CD14-positive monocyte (primary cell): ENCODE data around the gene GPR15LG. TPM values are rescaled to one million over a fixed set of nuclear protein-coding genes. Genes with fewer than 3 reads are reported as not detected.

Source experiments
- DNase-seq, 3 donors: peaks; one replicate each; pipeline ENCODE4 v3.0.0-alpha.2; 2011 to 2022
- H2AFZ ChIP-seq: 2 replicates; pipeline ENCODE4 v1.6.0; 2012; ENCODE audit warnings: mild to moderate bottlenecking, low read depth, low read length, inconsistent platforms; ENCODE audit not compliant: insufficient read depth, poor library complexity, severe bottlenecking
- H3K27ac ChIP-seq, 2 donors: 1 replicate in 1 of 2; 2 replicates in 1 of 2; pipeline ENCODE4 v1.5.1; 2012 to 2013; ENCODE audit warnings: low read length in 2 of 2, control low read depth in 1 of 2, inconsistent platforms in 1 of 2, low read depth in 1 of 2, mild to moderate bottlenecking in 1 of 2
- H3K27me3 ChIP-seq, 2 donors: one replicate each; pipeline versions ENCODE4 v1.6.0 to v1.6.1; 2011 to 2013; ENCODE audit warnings: low read length in 2 of 2; ENCODE audit not compliant: control insufficient read depth in 2 of 2, insufficient read depth in 2 of 2
- H3K36me3 ChIP-seq, 2 donors: replicated peaks in 1 of 2; 1 replicate in 1 of 2; 2 replicates in 1 of 2; pipeline versions ENCODE4 v1.5.1 to v1.6.1; 2012 to 2013; ENCODE audit warnings: low read length in 2 of 2, control low read depth in 1 of 2, inconsistent platforms in 1 of 2, mild to moderate bottlenecking in 1 of 2; ENCODE audit not compliant: insufficient read depth in 2 of 2, control insufficient read depth in 1 of 2
- H3K4me1 ChIP-seq, 2 donors: 1 replicate in 1 of 2; 2 replicates in 1 of 2; pipeline versions ENCODE4 v1.5.1 to v1.6.1; 2012 to 2013; ENCODE audit warnings: low read length in 2 of 2, control low read depth in 1 of 2, inconsistent platforms in 1 of 2, mild to moderate bottlenecking in 1 of 2, moderate library complexity in 1 of 2; ENCODE audit not compliant: insufficient read depth in 2 of 2, control insufficient read depth in 1 of 2
- H3K4me2 ChIP-seq: replicated peaks from 2 replicates; pipeline ENCODE3; 2012; ENCODE audit warnings: low read length, moderate library complexity, mild to moderate bottlenecking; ENCODE audit not compliant: poor library complexity, severe bottlenecking; ENCODE audit errors: extremely low read depth
- H3K4me3 ChIP-seq, 3 experiments: fragments of 200-600 bp in 1 of 3; sonication (generic) in 1 of 3; replicated peaks in 1 of 3; 1 replicate in 2 of 3; 2 replicates in 1 of 3; pipeline ENCODE4 v1.5.1; 2011 to 2013; ENCODE audit warnings: low read length in 3 of 3, mild to moderate bottlenecking in 3 of 3, control low read depth in 2 of 3, low read depth in 2 of 3, inconsistent platforms in 1 of 3, moderate library complexity in 1 of 3
- H3K79me2 ChIP-seq: 2 replicates; pipeline ENCODE4 v1.6.0; 2012; ENCODE audit warnings: mild to moderate bottlenecking, control low read depth, inconsistent platforms, low read length, moderate library complexity; ENCODE audit not compliant: insufficient read depth
- H3K9ac ChIP-seq: 2 replicates; pipeline ENCODE4 v1.6.0; 2017; ENCODE audit warnings: low read length, mild to moderate bottlenecking; ENCODE audit not compliant: insufficient read depth, poor library complexity, severe bottlenecking
- H3K9me3 ChIP-seq, 2 donors: replicated peaks in 1 of 2; 1 replicate in 1 of 2; 2 replicates in 1 of 2; pipeline versions ENCODE4 v1.5.1 to v1.6.1; 2012 to 2013; ENCODE audit warnings: low read length in 2 of 2, control low read depth in 1 of 2; ENCODE audit not compliant: control insufficient read depth in 1 of 2, insufficient read depth in 1 of 2
- H4K20me1 ChIP-seq: 2 replicates; pipeline ENCODE4 v1.6.0; 2012; ENCODE audit warnings: mild to moderate bottlenecking, low read length, control low read depth, moderate library complexity; ENCODE audit not compliant: insufficient read depth
- H3K27ac Mint-ChIP-seq, 7 donors: one replicate each; pipeline ENCODE4 v1.8.0; 2020; ENCODE audit warnings: mild to moderate bottlenecking in 7 of 7, mixed read lengths in 7 of 7, moderate library complexity in 6 of 7, inconsistent platforms in 2 of 7
- H3K27me3 Mint-ChIP-seq, 3 donors: one replicate each; pipeline ENCODE4 v1.8.0; 2021 to 2022; ENCODE audit warnings: low read depth in 3 of 3, mild to moderate bottlenecking in 3 of 3, mixed read lengths in 3 of 3, moderate library complexity in 3 of 3, inconsistent platforms in 1 of 3
- H3K36me3 Mint-ChIP-seq, 2 donors: one replicate each; pipeline ENCODE4 v1.8.0; 2020; ENCODE audit warnings: mixed read lengths in 2 of 2, inconsistent platforms in 1 of 2, mild to moderate bottlenecking in 1 of 2
- H3K4me1 Mint-ChIP-seq: one replicate; pipeline ENCODE4 v1.8.0; 2020; ENCODE audit warnings: mild to moderate bottlenecking, mixed read lengths
- H3K4me3 Mint-ChIP-seq, 2 donors: one replicate each; pipeline ENCODE4 v1.8.0; 2020; ENCODE audit warnings: mild to moderate bottlenecking in 2 of 2, mixed read lengths in 2 of 2, moderate library complexity in 1 of 2
- H3K9me3 Mint-ChIP-seq, 7 donors: one replicate each; pipeline ENCODE4 v1.8.0; 2020 to 2022; ENCODE audit warnings: mixed read lengths in 7 of 7, mild to moderate bottlenecking in 6 of 7, moderate library complexity in 6 of 7, inconsistent platforms in 2 of 7
- CTCF ChIP-seq: fragments of 200-600 bp; IDR thresholded peaks from one replicate; pipeline ENCODE4 v1.8.0; 2022; ENCODE audit warnings: antibody characterized with exemption, mild to moderate bottlenecking
- WGBS: methylation state at CpG from one replicate; pipeline ENCODE4 v1.1.5; 2013; ENCODE audit warnings: missing lambda C conversion rate; ENCODE audit not compliant: insufficient coverage; 5-methylcytosine and 5-hydroxymethylcytosine counted together
- intact Hi-C, 2 donors: fragments of 100-400 bp; cut with micrococcal nuclease; formaldehyde crosslinking; loops; one replicate each; pipeline versions ENCODE4 v1.15.0 to v1.15.1; 2023
- polyA plus RNA-seq, 3 donors: library from polyadenylated mRNA; depleted of rRNA in 1 of 3; unstranded in 2 of 3; stranded (reverse) in 1 of 3; fragments of 300-500 nt in 2 of 3; fragments of >200 nt in 1 of 3; fragmentation: Illumina TruSeq in 2 of 3; gene quantifications; 1 replicate in 2 of 3; 2 replicates in 1 of 3; pipeline ENCODE4 v1.2.3, GENCODE V29; 2012 to 2021

GPR15LG gene
- polyA plus RNA-seq, 3 donors: not detected

- Histone ChIP-seq H3K27me3 (no peaks in the 10 kb centered on the region), H4K20me1 (no peaks in the 10 kb centered on the region), H3K36me3 (no peaks in the 10 kb centered on the region), H3K27ac (no peak within 1 kb of the TSS), H2AFZ (no peak within 1 kb of the TSS), H3K4me3 (no peak within 1 kb of the TSS), H3K79me2 (no peaks in the 10 kb centered on the region), H3K9me3 (no peaks in the 10 kb centered on the region), H3K4me1 (no peaks in the 10 kb centered on the region), H3K4me2 (no peak within 1 kb of the TSS), H3K9ac (no peak within 1 kb of the TSS)
- Mint-ChIP-seq H3K4me1 (no peaks in the 10 kb centered on the region), H3K27me3 (peaks cover 4 to 6% (median 6%) of the 10 kb centered on the region in 3 donors), H3K9me3 (peaks cover 0 to 7% (median 0%) of the 10 kb centered on the region in 7 donors), H3K36me3 (no peaks in the 10 kb centered on the region), H3K27ac (no peak within 1 kb of the TSS), H3K4me3 (no peak within 1 kb of the TSS)
- no peak for TF ChIP-seq CTCF
- intact Hi-C loops: no loop called here
- WGBS: 71% methylated on average over 4 of the region's 6 CpGs
- DNase-seq: no peak
Measured at GRCh38 chr10:84225427-84226173, 52.0 kb downstream of the GPR15LG start, which contains the start of gene LRIT2. LRIT2 (minus strand) TSS chr10:84225544; CDS start chr10:84225520, 24 bp downstream.

- H3K9me3 Mint-ChIP-seq: peaks cover 0 to 7% (median 0%) of the 10 kb centered on the region in 7 donors
- Histone ChIP-seq H3K79me2 (no peaks in the 10 kb centered on the region), H3K4me1 (no peaks in the 10 kb centered on the region), H3K4me2 (no peak overlapping the region), H2AFZ (no peak overlapping the region), H4K20me1 (no peaks in the 10 kb centered on the region), H3K9ac (no peak overlapping the region), H3K4me3 (no peak overlapping the region), H3K9me3 (no peaks in the 10 kb centered on the region), H3K27ac (no peak overlapping the region), H3K36me3 (no peaks in the 10 kb centered on the region), H3K27me3 (no peaks in the 10 kb centered on the region)
- H3K27me3 Mint-ChIP-seq: peaks cover 3 to 6% (median 6%) of the 10 kb centered on the region in 3 donors
- no peaks in the 10 kb centered on the region for H3K36me3 Mint-ChIP-seq
- no peaks in the 10 kb centered on the region for H3K4me1 Mint-ChIP-seq
- no peak overlapping the region for H3K4me3 Mint-ChIP-seq
- intact Hi-C loops: no loop called here
- WGBS: 80% methylated on average over 1 of the region's 3 CpGs
- TF ChIP-seq CTCF: no peak
- H3K27ac Mint-ChIP-seq: no peak overlapping the region
- DNase-seq: no peak
Measured at GRCh38 chr10:84226616-84227015, 53.0 kb downstream of the GPR15LG start.
